T-helper 2 cell treated with Interferon-gamma antibody and Interleukin-4, amounts not matched to agents 5 μg/mL and 100 μg/mL, for 36 hours (primary cell): ENCODE data around the gene FAM170B.

Source experiments
- DNase-seq: peaks from one replicate; pipeline ENCODE4 v3.0.0; 2021; ENCODE audit warnings: low spot score
- H3K27ac Mint-ChIP-seq: one replicate; pipeline ENCODE4 v1.8.0; 2021; ENCODE audit warnings: mild to moderate bottlenecking, mixed read lengths
- H3K27me3 Mint-ChIP-seq: one replicate; pipeline ENCODE4 v1.8.0; 2021; ENCODE audit warnings: low read depth, mixed read lengths
- H3K36me3 Mint-ChIP-seq: one replicate; pipeline ENCODE4 v1.8.0; 2021; ENCODE audit warnings: low read depth, mixed read lengths
- H3K4me1 Mint-ChIP-seq: one replicate; pipeline ENCODE4 v1.8.0; 2021; ENCODE audit warnings: low read depth, mixed read lengths
- H3K4me3 Mint-ChIP-seq: one replicate; pipeline ENCODE4 v1.8.0; 2022; ENCODE audit warnings: mild to moderate bottlenecking, moderate library complexity, mixed read lengths
- H3K9me3 Mint-ChIP-seq: one replicate; pipeline ENCODE4 v1.8.0; 2021; ENCODE audit warnings: mixed read lengths

Gene FAM170B

DNA sequence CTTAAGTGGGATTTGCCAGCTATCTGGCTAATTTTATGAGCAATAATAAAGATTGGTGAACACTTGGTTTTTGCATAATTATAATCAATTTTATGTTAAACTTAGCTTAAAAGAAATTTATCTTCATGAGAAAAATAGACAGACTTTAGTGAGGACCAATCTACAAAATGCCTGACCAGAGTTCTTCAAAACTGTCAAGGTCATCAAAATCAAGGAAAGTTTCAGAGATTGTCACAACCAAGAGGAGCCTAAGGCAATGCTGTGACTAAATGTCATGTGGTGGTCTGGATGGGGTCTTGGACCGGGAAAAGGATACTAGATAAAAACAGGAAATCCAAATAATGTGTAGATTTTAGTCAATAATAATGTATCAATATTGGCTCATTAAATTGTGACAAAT lies 17.7 kb upstream of the FAM170B start:
- peaks cover 15% of the 10 kb centered on the region for H3K36me3 Mint-ChIP-seq
- peaks cover 7% of the 10 kb centered on the region for H3K27me3 Mint-ChIP-seq
- no peak overlapping the region for H3K4me3 Mint-ChIP-seq
- no peak overlapping the region for H3K27ac Mint-ChIP-seq
- no peak for DNase-seq
- peaks cover 20% of the 10 kb centered on the region for H3K4me1 Mint-ChIP-seq
- H3K9me3 Mint-ChIP-seq, result peaks cover 12% of the 10 kb centered on the region

DNA sequence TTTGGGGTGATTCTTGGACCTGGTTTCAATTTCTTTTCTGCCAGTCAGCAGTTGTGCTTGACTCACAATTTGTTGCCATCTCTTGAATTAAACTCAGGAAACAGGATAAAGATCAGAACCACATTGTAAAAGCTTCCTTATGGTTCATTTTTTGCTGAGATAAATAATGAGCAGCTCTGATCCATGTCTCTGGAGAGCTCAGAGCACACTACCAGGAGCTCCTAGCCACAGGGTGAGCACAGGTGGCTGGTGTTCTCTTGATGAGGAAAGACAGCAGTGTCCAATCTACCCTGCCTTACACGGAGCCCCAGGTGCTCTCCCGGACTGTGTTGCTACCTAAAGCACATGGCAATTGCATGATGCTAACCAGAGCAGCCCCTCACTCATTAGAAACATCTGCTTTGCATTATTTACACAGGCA lies 17.2 kb upstream of the FAM170B start:
- peaks cover 11% of the 10 kb centered on the region for H3K36me3 Mint-ChIP-seq
- peaks cover 9% of the 10 kb centered on the region for H3K27me3 Mint-ChIP-seq
- H3K4me3 Mint-ChIP-seq, result no peak overlapping the region
- no peak for DNase-seq
- peaks cover 18% of the 10 kb centered on the region for H3K4me1 Mint-ChIP-seq
- no peak overlapping the region for H3K27ac Mint-ChIP-seq
- peaks cover 12% of the 10 kb centered on the region for H3K9me3 Mint-ChIP-seq

DNA sequence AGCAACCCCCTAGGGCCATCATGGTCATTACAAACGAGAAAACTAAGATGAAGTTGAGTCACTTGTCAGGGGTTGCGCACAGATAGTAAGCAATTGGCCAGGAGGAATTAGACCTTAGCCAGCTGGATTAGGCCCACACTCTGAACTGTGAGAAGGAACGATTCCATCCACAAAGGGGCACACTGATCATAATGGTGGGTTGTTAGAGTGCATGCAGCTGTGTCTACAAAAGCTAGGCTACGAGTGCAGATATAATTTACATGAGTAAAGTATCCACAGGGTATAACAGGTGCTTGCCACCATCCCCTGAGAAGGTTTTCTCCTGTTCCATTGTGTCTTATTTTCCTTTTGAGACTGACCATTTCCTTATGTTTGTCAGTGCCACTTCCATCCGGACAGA lies 16.6 kb upstream of the FAM170B start:
- H3K4me3 Mint-ChIP-seq, result no peak overlapping the region
- no peak for DNase-seq
- no peak overlapping the region for H3K27ac Mint-ChIP-seq
- H3K4me1 Mint-ChIP-seq, result peaks cover 18% of the 10 kb centered on the region
- H3K27me3 Mint-ChIP-seq, result peaks cover 11% of the 10 kb centered on the region
- peaks cover 11% of the 10 kb centered on the region for H3K36me3 Mint-ChIP-seq
- H3K9me3 Mint-ChIP-seq, result peaks cover 12% of the 10 kb centered on the region

DNA sequence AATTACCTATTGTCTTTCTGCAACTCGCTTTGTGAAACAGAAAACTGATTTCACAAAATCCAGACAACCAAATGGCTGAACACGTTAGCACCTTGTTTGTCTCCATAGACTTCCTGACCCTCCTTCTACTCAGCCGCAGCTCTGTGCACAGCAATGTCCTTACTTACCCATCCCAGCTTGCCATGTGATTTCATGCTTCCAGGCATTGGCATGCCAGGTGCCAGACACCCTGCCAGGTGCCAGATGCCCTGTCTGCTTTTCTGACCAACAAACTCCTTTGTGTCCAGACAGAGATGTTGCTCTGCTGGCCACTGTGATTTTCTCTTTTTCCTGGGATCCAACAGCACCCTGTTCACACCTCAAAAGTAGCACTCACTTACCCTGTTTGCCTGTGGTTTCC lies 16.1 kb upstream of the FAM170B start:
- peaks cover 18% of the 10 kb centered on the region for H3K4me1 Mint-ChIP-seq
- no peak overlapping the region for H3K4me3 Mint-ChIP-seq
- H3K27ac Mint-ChIP-seq, result no peak overlapping the region
- peaks cover 11% of the 10 kb centered on the region for H3K27me3 Mint-ChIP-seq
- peaks cover 12% of the 10 kb centered on the region for H3K9me3 Mint-ChIP-seq
- peaks cover 7% of the 10 kb centered on the region for H3K36me3 Mint-ChIP-seq
- DNase-seq, result no peak

DNA sequence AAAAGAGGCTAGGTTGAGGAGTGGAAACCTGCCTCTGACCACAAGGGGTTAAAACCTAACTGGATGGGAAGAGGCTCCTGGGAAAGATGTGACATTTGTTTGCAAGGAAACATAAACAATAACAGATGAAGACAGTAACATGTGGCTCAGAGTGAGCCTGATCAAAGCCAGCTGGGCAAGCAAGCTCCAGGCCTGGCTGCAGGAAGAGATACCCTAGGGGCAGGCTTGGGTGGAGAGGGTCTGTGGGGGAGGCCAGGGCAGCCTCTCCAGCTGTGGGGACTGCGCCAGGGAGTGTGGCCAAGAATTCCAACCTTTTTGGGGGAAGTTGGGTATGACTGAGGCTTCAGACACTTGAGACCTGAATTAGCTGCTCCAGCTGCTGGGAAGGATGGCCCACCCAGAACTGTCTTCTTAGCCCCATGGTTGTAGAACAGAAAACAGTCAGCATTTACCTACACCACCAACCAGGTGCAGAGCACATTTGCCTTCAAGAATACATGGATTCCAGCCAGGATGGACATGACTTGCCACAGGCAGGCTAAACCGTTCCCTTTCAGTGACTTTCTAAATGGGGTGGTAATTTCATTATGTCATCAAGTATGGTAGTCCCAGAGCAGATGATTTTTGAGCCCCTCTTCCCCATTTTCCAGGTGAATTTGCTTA lies 10.4 kb upstream of the FAM170B start:
- no peak for DNase-seq
- Mint-ChIP-seq H3K4me1 (no peaks in the 10 kb centered on the region), H3K36me3 (peaks cover 4% of the 10 kb centered on the region), H3K27ac (no peak overlapping the region), H3K27me3 (peaks cover 11% of the 10 kb centered on the region), H3K9me3 (peaks cover 12% of the 10 kb centered on the region), H3K4me3 (no peak overlapping the region)

DNA sequence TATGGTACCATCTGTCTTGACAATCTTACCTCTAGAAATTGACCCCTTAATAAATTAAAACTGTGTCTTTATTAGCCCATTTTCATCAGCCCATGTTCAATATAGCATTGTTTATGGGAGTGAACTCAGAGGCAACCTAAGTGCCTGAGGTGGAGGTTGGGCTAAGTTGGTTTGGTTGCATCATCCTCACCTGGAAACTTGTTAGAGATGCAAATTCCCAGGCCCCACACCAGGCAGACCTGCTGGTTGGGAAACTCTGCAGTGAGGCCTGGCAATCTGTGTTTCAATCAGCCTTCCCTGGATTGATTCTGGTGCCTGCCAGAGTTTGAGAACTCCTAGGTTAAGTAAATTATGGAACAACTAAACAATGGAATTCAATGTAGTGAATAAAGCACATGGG lies 9.4 kb upstream of the FAM170B start:
- Mint-ChIP-seq H3K4me1 (no peaks in the 10 kb centered on the region), H3K4me3 (no peak overlapping the region), H3K9me3 (peaks cover 9% of the 10 kb centered on the region), H3K27ac (no peak overlapping the region), H3K36me3 (peaks cover 2% of the 10 kb centered on the region), H3K27me3 (peaks cover 10% of the 10 kb centered on the region)
- no peak for DNase-seq

DNA sequence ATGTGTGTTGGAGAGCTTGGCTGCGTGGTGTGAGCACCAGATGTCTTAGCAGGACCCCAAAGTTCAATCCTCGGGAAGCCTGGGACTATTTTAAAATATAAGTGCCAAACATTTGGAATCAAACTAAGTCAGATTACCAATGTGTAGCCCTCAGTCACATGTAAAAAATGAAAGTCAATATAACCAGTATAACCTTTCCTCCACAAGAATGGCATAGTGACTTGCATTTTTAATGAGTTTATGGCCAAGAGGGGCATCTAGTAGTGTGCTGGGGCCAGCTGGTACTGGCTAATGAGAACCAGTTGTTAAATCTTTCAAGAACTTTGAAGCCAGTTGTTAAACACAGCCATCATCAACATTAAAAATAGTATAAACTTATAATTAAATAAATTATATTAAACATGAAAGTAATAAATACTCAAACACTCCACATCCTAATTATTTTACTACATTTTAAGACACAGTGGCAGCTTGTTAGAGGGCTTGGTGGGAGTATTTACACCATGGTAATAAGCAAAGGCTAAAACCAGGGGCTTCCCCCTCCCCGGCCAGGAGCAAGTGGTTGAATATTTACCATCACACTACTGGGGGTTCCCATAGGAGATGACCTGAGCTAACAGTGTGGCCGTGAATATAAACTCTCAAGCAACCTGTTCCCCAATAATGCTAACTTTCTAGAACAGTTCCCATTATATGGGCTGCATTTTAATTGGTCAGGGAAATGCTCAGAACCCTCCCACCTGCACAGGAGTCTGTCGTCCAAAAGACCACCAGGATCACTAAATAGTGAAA lies 7.9 kb upstream of the FAM170B start:
- peaks cover 7% of the 10 kb centered on the region for H3K27me3 Mint-ChIP-seq
- H3K27ac Mint-ChIP-seq, result no peak overlapping the region
- DNase-seq, result no peak
- no peaks in the 10 kb centered on the region for H3K36me3 Mint-ChIP-seq
- peaks cover 3% of the 10 kb centered on the region for H3K9me3 Mint-ChIP-seq
- no peak overlapping the region for H3K4me3 Mint-ChIP-seq
- no peaks in the 10 kb centered on the region for H3K4me1 Mint-ChIP-seq

DNA sequence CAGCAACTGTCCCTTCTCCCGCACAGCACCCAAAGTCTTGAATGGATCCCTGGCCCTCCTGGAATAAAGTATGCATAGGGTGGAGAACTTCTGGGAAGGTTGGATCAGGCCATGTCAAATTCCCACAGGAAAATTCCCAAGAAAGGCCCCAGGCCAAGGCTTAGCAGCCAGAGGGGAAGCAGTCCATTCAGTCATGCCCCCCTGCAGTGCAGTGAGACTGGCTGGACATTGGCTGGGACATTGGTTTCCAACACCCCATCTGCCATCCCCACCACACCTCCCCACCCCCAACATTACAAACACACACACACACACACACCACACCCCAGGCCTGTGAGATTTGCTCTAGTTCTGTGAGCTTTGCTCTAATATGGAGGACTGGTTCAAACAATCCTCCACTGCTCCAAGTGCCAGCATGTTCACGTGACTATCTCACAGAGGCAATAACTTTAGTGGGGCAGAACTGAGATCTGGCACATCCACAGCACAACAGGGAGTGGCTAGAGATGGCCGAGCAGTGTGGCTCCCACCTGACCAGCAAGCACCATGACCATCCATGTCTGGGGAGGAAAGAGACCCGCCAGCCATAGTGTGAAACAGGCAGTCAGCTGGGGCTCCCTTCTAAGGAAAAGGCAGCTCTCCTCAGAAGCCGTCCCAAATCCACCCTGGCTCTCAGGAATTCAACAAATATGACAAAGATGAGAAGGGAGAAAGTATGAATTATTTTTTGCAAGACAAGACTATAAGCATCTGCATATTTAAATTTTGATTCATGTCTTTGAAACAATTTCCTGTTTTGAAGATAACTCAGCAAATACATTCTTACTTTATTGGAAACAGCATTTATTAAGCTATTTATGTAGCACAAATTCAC lies 6.7 kb upstream of the FAM170B start:
- H3K4me1 Mint-ChIP-seq, result no peaks in the 10 kb centered on the region
- DNase-seq, result no peak
- H3K9me3 Mint-ChIP-seq, result peaks cover 7% of the 10 kb centered on the region
- H3K27me3 Mint-ChIP-seq, result peaks cover 10% of the 10 kb centered on the region
- H3K36me3 Mint-ChIP-seq, result no peaks in the 10 kb centered on the region
- H3K4me3 Mint-ChIP-seq, result no peak overlapping the region
- H3K27ac Mint-ChIP-seq, result no peak overlapping the region

DNA sequence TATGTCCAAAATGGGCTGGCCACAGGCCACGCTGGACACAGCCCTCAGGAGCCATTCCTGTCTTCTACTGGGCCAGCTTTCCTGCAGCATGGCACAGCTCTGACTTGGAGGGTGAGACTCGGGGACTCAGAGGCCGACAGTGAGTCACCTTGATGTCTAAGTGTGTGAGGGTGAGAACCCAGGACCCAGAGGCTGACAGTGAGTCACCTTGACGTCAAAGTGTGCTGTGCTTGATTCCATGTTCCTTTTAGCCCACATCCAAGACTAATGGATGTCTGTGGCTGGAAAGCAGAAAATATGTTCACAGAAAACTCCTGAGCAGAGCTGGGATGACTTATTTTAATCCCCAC lies 6.0 kb upstream of the FAM170B start:
- no peaks in the 10 kb centered on the region for H3K36me3 Mint-ChIP-seq
- no peak overlapping the region for H3K4me3 Mint-ChIP-seq
- H3K9me3 Mint-ChIP-seq, result peaks cover 7% of the 10 kb centered on the region
- H3K4me1 Mint-ChIP-seq, result no peaks in the 10 kb centered on the region
- H3K27me3 Mint-ChIP-seq, result peaks cover 10% of the 10 kb centered on the region
- no peak for DNase-seq
- H3K27ac Mint-ChIP-seq, result no peak overlapping the region

DNA sequence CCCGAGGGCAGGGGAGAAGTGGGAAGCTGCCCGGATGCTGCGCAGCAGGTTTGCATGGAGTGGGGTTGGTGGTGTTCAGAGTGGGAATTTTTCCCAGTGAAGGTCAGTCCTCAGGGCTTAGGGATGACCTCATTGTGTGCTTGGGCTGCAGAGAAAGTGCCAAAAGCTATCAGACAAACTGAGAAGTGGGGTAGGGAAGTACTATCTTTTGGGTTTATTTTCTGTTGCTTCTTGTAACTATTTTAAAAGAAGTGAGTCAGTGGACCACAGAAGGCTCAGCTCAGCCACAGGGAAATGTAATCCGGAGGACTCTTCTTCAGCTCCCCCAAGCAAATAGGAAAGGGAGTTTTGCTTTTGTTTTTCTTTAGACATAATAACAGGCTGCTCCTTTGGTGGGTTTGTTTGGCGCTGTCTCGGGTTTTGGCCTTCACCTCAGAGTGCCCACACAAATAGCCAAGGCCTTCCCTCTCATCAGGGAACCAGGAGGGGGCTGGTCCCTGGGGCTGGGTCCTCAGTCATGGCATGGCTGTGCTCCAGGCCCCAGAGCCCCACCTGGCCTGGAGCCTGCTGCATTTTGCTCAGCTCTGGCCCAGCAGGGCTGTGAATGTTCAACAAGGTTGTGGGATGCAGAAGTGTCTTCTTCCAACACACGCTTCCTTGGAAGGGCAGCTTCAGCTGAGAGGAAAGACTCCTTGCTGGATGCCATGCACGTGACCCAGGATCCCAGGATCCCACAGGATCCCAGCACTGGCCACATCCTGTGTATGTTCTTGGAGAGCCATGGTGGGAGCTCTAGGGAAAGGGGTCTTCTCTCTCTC lies 5.4 kb upstream of the FAM170B start:
- no peaks in the 10 kb centered on the region for H3K4me1 Mint-ChIP-seq

DNA sequence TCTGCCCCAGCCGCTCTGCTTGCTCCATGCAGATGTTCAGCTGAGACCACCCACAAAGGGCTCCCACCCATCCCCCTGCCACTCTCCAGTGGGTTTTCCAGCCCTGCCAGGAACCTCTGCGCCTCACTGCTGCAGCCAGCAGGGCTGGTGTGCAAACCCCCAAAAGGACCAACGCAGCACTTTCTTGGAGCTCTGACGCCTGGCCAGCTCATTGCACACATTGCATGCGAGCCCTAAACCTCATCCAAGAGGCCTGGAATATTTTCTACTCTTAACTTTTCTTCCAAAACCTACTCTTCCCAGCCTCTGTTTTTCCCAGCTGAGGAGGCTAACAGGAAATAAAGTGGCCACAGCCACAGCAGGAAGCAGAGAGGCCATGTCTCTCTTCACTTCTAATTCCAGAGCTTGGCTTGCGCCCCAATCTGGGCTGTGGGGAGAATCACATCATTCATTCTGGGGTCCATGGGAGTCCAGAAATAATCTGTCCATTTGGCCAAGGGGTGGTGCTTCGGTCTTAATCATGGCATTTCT lies 4.6 kb upstream of the FAM170B start:
- H3K36me3 Mint-ChIP-seq, result no peaks in the 10 kb centered on the region
- DNase-seq, result no peak
- peaks cover 14% of the 10 kb centered on the region for H3K27me3 Mint-ChIP-seq
- no peak overlapping the region for H3K27ac Mint-ChIP-seq
- no peak overlapping the region for H3K4me3 Mint-ChIP-seq
- H3K4me1 Mint-ChIP-seq, result no peaks in the 10 kb centered on the region
- H3K9me3 Mint-ChIP-seq, result peaks cover 7% of the 10 kb centered on the region

More for the DNA sequence above, 5.4 kb upstream of the FAM170B start:
- Mint-ChIP-seq H3K36me3 (no peaks in the 10 kb centered on the region), H3K27me3 (peaks cover 14% of the 10 kb centered on the region), H3K27ac (no peak overlapping the region), H3K9me3 (peaks cover 7% of the 10 kb centered on the region), H3K4me3 (no peak overlapping the region)
- DNase-seq, result no peak

DNA sequence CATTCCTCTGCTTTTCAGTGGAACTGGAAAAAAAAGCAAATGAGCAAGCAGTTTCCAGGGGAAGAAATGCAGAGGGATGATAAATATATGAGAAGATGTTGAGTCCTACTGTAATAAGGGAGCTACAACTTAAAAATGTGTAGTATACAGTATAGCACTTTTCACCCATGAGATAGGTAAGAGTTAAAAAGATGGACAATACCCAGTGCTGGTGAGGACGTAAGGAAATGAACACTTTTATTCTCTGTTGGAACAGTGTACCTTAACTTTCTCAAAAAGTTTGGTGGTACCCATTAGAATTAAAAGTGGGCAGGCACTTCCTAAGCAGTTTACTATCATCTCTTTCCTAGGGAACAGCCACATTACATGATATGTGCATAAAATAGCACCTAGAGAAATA lies 2.7 kb upstream of the FAM170B start:
- no peak for DNase-seq
- H3K27me3 Mint-ChIP-seq, result peaks cover 14% of the 10 kb centered on the region
- no peak overlapping the region for H3K27ac Mint-ChIP-seq
- no peak overlapping the region for H3K4me3 Mint-ChIP-seq
- no peaks in the 10 kb centered on the region for H3K4me1 Mint-ChIP-seq
- H3K9me3 Mint-ChIP-seq, result peaks cover 7% of the 10 kb centered on the region
- H3K36me3 Mint-ChIP-seq, result no peaks in the 10 kb centered on the region

DNA sequence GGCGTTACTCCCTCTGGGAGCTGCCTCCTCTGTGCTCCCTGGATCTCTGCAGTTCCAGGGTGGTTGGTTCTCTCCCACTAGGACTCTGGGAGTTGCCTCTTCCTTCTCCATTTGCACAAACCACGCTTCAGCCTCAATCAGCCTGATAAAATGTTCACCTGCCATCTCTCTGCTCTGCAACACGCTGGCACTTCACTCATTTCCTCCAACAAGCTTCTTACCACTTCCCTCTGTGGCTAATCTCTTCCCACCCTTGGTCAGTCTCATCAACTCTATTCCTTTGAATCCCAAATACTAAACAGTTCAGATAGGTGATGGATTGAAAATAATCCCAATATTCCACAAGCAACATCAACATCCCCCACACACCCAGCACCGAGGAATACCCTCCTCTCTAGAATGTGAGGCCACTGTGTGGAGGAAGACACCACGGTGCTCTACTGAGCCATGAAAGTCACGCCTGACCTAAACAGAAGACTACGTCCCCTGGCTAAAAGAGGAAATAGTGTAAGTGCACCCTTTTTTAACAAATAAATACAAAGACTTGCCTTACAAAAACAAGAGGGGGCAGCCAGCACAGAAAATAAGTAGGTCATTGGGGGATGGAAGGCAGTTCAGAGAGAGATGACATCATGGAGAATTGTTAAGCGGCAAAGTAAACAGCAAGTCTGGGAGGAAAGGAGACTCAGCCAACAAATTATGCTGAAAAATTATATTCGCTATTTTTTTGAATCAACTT lies 1.9 kb upstream of the FAM170B start:
- DNase-seq, result no peak
- Mint-ChIP-seq H3K9me3 (peaks cover 7% of the 10 kb centered on the region), H3K4me3 (no peak overlapping the region), H3K27ac (no peak overlapping the region), H3K4me1 (no peaks in the 10 kb centered on the region), H3K27me3 (peaks cover 14% of the 10 kb centered on the region), H3K36me3 (no peaks in the 10 kb centered on the region)
